Measurements from ENCODE around the gene OSBPL5.

OSBPL5 gene

GRCh38 chr11:3197044-3197695 lies 32.1 kb upstream of the OSBPL5 start:
- DNase-seq: no peak

- no peak for DNase-seq
Observed at GRCh38 chr11:3196161-3197043, 31.3 kb upstream of the OSBPL5 start.

- no peak for DNase-seq
Observed at GRCh38 chr11:3195251-3196160, 30.4 kb upstream of the OSBPL5 start.

DNA sequence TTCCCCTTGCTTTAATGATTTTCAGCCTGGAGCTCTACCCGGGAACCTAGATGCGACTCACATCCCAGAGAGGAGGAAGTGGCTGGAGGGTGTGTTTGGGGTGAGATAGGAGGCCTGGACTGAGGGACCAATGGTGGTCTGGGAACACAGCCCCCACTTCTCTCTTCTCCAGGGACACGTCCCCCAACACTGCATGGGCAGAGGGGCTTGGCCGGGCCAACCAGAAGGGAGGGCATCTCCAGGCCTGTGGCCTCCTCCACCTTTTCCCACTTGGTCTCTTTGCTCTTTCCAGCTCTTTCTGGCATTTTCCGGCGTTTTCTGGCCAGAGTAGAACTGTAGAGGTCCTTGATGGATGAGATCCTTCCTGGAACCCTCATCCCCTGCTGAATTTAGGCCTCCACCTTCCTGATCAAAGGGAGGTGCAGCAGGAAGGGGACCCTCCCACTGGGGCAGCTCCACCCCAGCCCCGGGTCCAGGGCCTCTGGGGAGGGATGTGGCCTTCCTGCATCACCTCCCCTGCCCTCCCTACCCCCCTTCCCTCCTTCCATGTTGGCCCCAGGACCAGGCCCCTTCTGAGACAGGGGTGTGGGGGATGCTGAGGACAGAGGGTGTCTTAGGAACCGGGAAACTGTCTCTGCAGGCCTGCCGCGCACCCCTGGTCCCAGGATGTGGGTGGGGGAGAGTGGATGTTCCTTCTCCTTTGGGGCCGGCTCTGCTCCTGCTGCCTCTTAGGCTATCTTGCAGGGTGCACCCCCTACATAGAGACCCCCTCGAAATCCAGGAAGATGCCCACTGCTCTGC lies 29.1 kb upstream of the OSBPL5 start:
- DNase-seq: no peak

- DNase-seq: no peak
Observed at GRCh38 chr11:3193373-3194015, 28.4 kb upstream of the OSBPL5 start.

DNA sequence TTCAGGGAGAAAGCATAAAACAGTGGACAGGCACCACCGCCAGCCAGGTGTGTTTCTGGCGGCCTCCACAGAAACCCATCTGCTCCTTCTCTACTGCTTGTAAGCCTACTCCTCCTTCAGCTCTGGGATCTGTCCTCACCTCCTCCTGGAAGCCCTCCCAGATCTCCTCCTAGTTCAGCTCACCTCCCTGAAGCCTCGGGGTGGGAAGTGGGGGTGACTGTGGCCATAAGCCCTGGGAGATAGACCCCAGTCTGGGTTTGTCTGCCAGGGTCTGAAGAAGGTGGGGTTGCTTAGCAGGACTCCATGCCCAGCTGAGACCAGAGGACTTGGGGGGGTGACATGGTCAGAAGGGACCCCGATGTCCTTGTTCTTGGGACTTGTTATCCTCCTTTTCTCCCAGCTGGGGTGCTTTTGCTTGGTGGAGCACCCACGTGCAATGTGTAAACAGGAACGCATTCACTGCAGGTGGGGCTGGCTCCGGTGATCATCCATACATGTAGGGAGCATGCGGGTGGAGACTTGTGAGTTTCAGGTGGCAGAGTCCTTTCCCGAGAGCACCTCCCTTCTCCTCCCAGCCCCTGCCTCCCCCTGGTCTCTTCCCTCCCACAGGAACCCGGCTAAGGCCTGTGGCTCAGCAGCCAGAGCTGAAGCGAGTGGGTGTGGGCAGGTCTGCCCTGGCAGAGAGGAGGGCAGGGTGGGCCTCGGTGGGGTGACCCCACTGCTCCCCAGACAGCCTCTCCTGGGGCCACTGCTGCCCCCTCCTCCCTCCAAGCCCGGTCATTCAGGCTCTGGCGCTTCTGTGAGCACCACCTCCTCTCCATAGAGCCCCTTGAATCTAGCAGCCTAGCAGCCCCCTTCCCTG lies 27.6 kb upstream of the OSBPL5 start:
- DNase-seq: no peak

- DNase-seq: no peak
Observed at GRCh38 chr11:3191586-3192324, 26.6 kb upstream of the OSBPL5 start.

DNA sequence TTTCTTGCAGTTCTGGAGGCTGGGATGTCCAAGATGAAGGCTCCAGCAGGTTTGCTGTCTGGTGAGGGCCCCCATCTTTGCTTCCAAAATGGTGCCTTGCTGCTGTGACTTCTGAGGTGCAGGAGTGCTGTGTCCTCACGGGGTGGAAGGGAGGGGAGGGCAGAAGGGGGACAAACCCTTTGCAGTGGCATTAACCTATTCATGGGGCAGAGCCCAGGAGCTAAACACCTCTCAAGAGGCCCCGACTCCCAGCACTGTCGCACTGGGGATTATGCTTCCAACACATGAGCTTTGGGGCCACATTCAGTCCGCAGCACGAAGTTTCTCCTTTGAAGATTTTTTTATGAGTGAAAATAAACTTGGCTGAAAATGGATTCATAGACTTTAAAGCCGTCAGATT lies 25.5 kb upstream of the OSBPL5 start:
- DNase-seq: no peak

GRCh38 chr11:3189886-3190583 lies 24.9 kb upstream of the OSBPL5 start:
- DNase-seq: no peak

GRCh38 chr11:3189196-3189843 lies 24.2 kb upstream of the OSBPL5 start:
- DNase-seq: no peak

- no peak for DNase-seq
Observed at GRCh38 chr11:3188496-3189195, 23.5 kb upstream of the OSBPL5 start.

DNA sequence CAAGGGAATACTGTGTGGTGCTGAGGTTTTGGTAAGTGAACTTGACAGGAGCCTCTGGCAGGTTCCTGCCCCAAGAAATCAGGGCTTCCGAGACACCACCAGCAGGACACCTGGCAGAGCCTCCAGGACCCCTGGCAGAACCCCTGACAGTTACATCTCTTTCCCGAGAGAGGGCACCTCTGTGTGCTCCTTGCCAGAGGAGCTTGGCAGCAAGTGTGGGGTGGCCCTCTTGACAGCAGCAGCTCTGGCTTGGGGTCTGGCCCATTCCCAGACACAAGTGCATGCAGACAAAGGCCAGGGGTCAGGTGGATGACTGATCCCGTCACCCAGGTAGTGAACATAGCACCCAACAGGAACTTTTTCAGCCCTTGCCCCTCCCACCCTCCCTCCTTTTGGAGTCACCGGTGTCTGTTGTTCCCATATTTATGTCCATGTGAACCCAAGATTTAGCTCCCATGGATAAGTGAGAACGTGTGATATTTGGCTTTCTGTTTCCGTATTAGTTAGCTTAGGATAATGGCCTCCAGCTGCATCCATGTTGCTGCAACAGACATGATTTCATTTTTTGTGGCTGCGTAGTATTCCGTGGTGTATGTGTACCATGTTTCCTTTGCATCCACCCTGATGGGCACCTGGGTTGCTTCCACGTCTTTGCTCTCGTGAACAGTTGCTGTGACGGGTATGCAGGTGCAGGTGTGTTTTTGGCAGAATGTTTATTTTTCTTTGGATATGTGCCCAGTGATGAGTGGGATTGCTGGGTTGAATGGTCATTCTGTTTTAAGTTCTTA lies 21.2 kb upstream of the OSBPL5 start:
- no peak for DNase-seq

DNA sequence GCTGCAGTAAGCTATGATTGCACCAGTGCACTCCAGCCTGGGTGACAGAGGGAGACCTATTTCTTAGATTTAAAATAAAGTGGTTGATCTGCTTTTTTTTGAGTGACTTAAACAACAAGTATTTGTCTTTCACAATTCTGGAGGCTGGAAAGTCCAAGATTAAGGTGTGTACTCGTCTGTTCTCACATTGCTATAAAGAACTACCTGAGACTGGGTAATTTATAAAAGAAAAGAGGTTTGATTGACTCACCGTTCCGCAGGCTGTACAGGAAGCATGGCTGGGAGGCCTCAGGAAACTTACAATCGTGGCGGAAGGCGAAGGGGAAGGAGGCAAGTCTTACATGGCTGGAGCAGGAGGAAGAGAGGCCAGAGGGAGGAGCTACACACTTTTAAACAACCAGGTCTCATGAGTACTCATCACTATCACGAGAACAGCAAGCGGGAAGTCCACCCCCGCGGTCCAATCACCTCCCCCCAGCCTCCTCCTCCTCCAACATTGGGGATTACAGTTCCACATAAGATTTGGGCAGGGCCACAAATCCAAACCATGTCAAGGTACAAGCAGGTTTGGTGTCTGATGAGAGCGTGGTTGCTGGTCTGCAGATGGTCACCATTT lies 19.7 kb upstream of the OSBPL5 start:
- DNase-seq: no peak

GRCh38 chr11:3183523-3183922 lies 18.4 kb upstream of the OSBPL5 start:
- DNase-seq: no peak

- no peak for DNase-seq
Observed at GRCh38 chr11:3182462-3182852, 17.3 kb upstream of the OSBPL5 start.

DNA sequence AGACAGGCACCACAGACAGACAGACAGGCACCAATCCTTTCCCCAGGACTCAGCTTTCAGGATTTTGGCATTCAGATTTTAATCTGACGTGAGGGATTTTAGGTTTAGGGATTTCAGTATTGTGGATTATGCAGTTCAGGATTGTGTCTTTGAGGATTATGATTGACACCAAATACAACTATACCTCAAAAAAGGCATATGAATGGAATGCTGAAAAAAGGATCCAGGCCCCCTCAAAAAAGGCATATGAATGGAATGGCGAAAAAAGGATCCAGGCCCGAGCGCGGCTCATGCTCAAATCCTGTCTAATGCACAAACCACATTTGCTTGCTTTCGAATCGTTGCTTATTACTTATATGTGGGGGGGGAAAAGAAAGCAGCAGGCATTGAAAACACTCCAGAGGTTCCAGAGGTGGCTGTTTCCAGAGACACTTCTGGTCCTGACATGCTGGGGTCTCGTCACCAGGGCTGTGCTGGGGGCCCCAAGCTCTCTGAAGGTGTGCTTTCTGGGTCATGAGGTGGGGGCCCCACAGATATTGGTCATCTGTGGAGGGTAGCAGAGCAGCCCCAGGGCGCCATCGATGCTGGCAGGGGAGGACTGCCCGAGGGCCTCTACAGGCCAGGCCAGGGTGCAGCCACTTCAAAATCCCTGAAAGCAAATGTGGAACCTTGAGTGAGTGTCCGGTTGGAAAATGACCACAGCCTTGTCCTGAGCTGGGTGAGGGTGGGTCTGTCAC lies 16.8 kb upstream of the OSBPL5 start:
- DNase-seq: no peak
